Sigmoid colon (tissue), 7 donors: ENCODE measurements around the gene CCDC15. TPM values are rescaled to one million over a fixed set of nuclear protein-coding genes. Genes with fewer than 3 reads are reported as not detected.

ENCODE experiments used
- DNase-seq: peaks from one replicate; pipeline ENCODE4 v3.0.0-alpha.2; 2019
- H3K27ac ChIP-seq, 4 donors: fragments of 200-600 bp; sonication (generic); one replicate each; pipeline ENCODE4 v1.5.1; 2016 to 2019; ENCODE audit warnings: mild to moderate bottlenecking in 1 of 4
- H3K27me3 ChIP-seq, 3 donors: fragments of 200-600 bp; sonication (generic); one replicate each; pipeline ENCODE4 v1.5.1; 2019; ENCODE audit warnings: mild to moderate bottlenecking in 1 of 3
- H3K36me3 ChIP-seq, 4 donors: fragments of 200-600 bp; sonication (generic); one replicate each; pipeline ENCODE4 v1.5.1; 2016 to 2019
- H3K4me1 ChIP-seq, 4 donors: fragments of 200-600 bp; sonication (generic); one replicate each; pipeline ENCODE4 v1.5.1; 2017 to 2019
- H3K4me3 ChIP-seq, 4 donors: fragments of 200-600 bp; sonication (generic); one replicate each; pipeline ENCODE4 v1.5.1; 2017 to 2019; ENCODE audit warnings: mild to moderate bottlenecking in 2 of 4, moderate library complexity in 1 of 4
- H3K9me3 ChIP-seq, 4 donors: fragments of 200-600 bp in 3 of 4; sonication (generic) in 3 of 4; one replicate each; pipeline versions ENCODE4 v1.5.1 to v1.6.1; 2013 to 2019
- CTCF ChIP-seq, 4 experiments: fragments of 450-650 bp in 3 of 4; fragments of 200-600 bp in 1 of 4; IDR thresholded peaks; one replicate each; pipeline ENCODE4 v1.5.1; 2016 to 2019; ENCODE audit warnings: antibody characterized with exemption in 4 of 4, mild to moderate bottlenecking in 3 of 4, moderate library complexity in 2 of 4
- EP300 ChIP-seq, 4 donors: sonication (generic); formaldehyde crosslinking; IDR thresholded peaks; one replicate each; pipeline ENCODE4 v1.6.1; 2017; ENCODE audit warnings: antibody characterized with exemption in 4 of 4
- POLR2A ChIP-seq, 2 donors: fragments of 450-650 bp; IDR thresholded peaks; one replicate each; pipeline ENCODE4 v1.6.1; 2016; ENCODE audit warnings: antibody characterized with exemption in 2 of 2, mild to moderate bottlenecking in 2 of 2, moderate library complexity in 2 of 2
- POLR2AphosphoS5 ChIP-seq, 4 donors: sonication (generic); formaldehyde crosslinking; IDR thresholded peaks; one replicate each; pipeline ENCODE4 v1.6.1; 2017; ENCODE audit warnings: antibody characterized with exemption in 4 of 4
- WGBS, 2 donors: extraction: QIAGEN DNeasy Blood & Tissue Kit; methylation state at CpG; one replicate each; pipeline ENCODE4 v1.1.7; 2013; 5-methylcytosine and 5-hydroxymethylcytosine counted together
- intact Hi-C: fragments of 100-400 bp; cut with DNase I; formaldehyde crosslinking; loops from one replicate; pipeline ENCODE4 v1.15.1; 2023
- polyA plus RNA-seq, 3 donors: library from polyadenylated mRNA; stranded (reverse); fragments of 200-250 nt; gene quantifications; one replicate each; pipeline ENCODE4 v1.2.3, GENCODE V29; 2013
- total RNA-seq, 4 donors: library from RNA; depleted of rRNA; stranded (reverse); fragments of >200 nt; gene quantifications; one replicate each; pipeline ENCODE4 v1.1.0, GENCODE V29; 2016
- donor health status: healthy with polysubstance abuse.
- donor health status: Bipolar disorder and iron deficiency.
- donor health status: healthy.

The CCDC15 gene
- total and polyA plus RNA-seq, 7 donors, result 0.41 to 0.99 (median 0.66) TPM

- Histone ChIP-seq H3K27ac (no peak overlapping the region), H3K36me3 (peaks cover 0 to 4% (median 1%) of the 10 kb centered on the region in 4 donors), H3K27me3 (no peaks in the 10 kb centered on the region), H3K9me3 (no peaks in the 10 kb centered on the region), H3K4me3 (no peak overlapping the region), H3K4me1 (peaks cover 0 to 7% (median 3%) of the 10 kb centered on the region in 4 donors)
- TF ChIP-seq CTCF (IDR thresholded peaks at IDR 0.05) (no peak), POLR2AphosphoS5 (IDR thresholded peaks at IDR 0.05) (no peak), POLR2A (IDR thresholded peaks at IDR 0.05) (no peak), EP300 (IDR thresholded peaks at IDR 0.05) (no peak)
- 83 to 87% methylated on average over 6 of the region's 6 CpGs for WGBS, 2 donors
- DNase-seq, result no peak
- intact Hi-C loops, result loop anchor here (5.0 kb wide), 1 partner anchor 311 kb away; no protein-coding TSS in a partner anchor
Measured at GRCh38 chr11:125090816-125091215, 136.8 kb downstream of the CCDC15 start.

Other genes with a start within 250 kb of the CCDC15 start
- 1 to 10 TPM in 2 of 4 donors, under 1 TPM in 1, not detected in 1; 0.95 to 1.3 (median 1.1) TPM for gene NRGN, start 214.3 kb upstream of the CCDC15 start, total RNA-seq
- gene NRGN, start 214.3 kb upstream of the CCDC15 start, polyA plus RNA-seq, result 1 to 10 TPM in 2 of 3 donors, not detected in 1; 1.8 to 7.4 TPM
- 1 to 10 TPM in 1 of 4 donors, under 1 TPM in 2, not detected in 1; 0.36 to 3.0 (median 0.49) TPM for gene VSIG2, start 201.9 kb upstream of the CCDC15 start, total RNA-seq
- gene VSIG2, start 201.9 kb upstream of the CCDC15 start, polyA plus RNA-seq, result 10 to 100 TPM; 54.6 to 79.3 (median 66.9) TPM
- gene ESAM, start 191.9 kb upstream of the CCDC15 start, total RNA-seq, result 1 to 10 TPM; 4.6 to 9.7 (median 7.6) TPM
- gene ESAM, start 191.9 kb upstream of the CCDC15 start, polyA plus RNA-seq, result 10 to 100 TPM in 1 of 3 donors, 1 to 10 TPM in 2; 2.3 to 14.9 (median 3.6) TPM
- gene MSANTD2, start 153.8 kb upstream of the CCDC15 start, total RNA-seq, result 10 to 100 TPM in 3 of 4 donors, 1 to 10 TPM in 1; 8.6 to 23.8 (median 16.0) TPM
- 1 to 10 TPM; 1.6 to 5.2 (median 1.8) TPM for gene MSANTD2, start 153.8 kb upstream of the CCDC15 start, polyA plus RNA-seq
- gene ROBO3, start 88.8 kb upstream of the CCDC15 start, total RNA-seq, result 10 to 100 TPM in 2 of 4 donors, 1 to 10 TPM in 2; 9.1 to 37.7 (median 10.1) TPM
- gene ROBO3, start 88.8 kb upstream of the CCDC15 start, polyA plus RNA-seq, result 1 to 10 TPM; 1.6 to 7.8 (median 2.4) TPM
- gene ROBO4, start 56.3 kb upstream of the CCDC15 start, total RNA-seq, result 10 to 100 TPM in 2 of 4 donors, 1 to 10 TPM in 2; 8.1 to 13.8 (median 11.0) TPM
- gene ROBO4, start 56.3 kb upstream of the CCDC15 start, polyA plus RNA-seq, result 1 to 10 TPM in 2 of 3 donors, under 1 TPM in 1; 0.46 to 6.2 (median 1.2) TPM
- not detected for gene HEPN1, start 35.0 kb upstream of the CCDC15 start, total RNA-seq
- under 1 TPM in 1 of 3 donors, not detected in 2; 0.04 TPM for gene HEPN1, start 35.0 kb upstream of the CCDC15 start, polyA plus RNA-seq
- 1 to 10 TPM in 2 of 4 donors, under 1 TPM in 2; 0.27 to 5.5 (median 1.2) TPM for gene HEPACAM, start 18.2 kb upstream of the CCDC15 start, total RNA-seq
- gene HEPACAM, start 18.2 kb upstream of the CCDC15 start, polyA plus RNA-seq, result under 1 TPM in 1 of 3 donors, not detected in 2; 0.52 TPM
- gene SLC37A2, start 109.1 kb downstream of the CCDC15 start, total RNA-seq, result 10 to 100 TPM in 1 of 4 donors, 1 to 10 TPM in 3; 3.4 to 10.3 (median 6.6) TPM
- gene SLC37A2, start 109.1 kb downstream of the CCDC15 start, polyA plus RNA-seq, result 10 to 100 TPM in 1 of 3 donors, 1 to 10 TPM in 2; 1.2 to 14.1 (median 3.5) TPM
- 10 to 100 TPM; 14.0 to 34.6 (median 26.0) TPM for gene TMEM218, start 157.4 kb downstream of the CCDC15 start, total RNA-seq
- 10 to 100 TPM; 12.0 to 23.3 (median 15.6) TPM for gene TMEM218, start 157.4 kb downstream of the CCDC15 start, polyA plus RNA-seq
- gene PKNOX2, start 210.5 kb downstream of the CCDC15 start, total RNA-seq, result 1 to 10 TPM; 1.4 to 4.7 (median 1.7) TPM
- 1 to 10 TPM in 1 of 3 donors, under 1 TPM in 2; 0.23 to 1.2 (median 0.60) TPM for gene PKNOX2, start 210.5 kb downstream of the CCDC15 start, polyA plus RNA-seq